ENCODE results near the gene TNFSF8. TPM values are rescaled to one million over a fixed set of nuclear protein-coding genes. Genes with fewer than 3 reads are reported as not detected.

TNFSF8 gene
- total and polyA plus RNA-seq, 2 of the 8 experiments (the other 6 are each of a cell fraction or from before 2014, with no cell fraction given), result not detected

DNA sequence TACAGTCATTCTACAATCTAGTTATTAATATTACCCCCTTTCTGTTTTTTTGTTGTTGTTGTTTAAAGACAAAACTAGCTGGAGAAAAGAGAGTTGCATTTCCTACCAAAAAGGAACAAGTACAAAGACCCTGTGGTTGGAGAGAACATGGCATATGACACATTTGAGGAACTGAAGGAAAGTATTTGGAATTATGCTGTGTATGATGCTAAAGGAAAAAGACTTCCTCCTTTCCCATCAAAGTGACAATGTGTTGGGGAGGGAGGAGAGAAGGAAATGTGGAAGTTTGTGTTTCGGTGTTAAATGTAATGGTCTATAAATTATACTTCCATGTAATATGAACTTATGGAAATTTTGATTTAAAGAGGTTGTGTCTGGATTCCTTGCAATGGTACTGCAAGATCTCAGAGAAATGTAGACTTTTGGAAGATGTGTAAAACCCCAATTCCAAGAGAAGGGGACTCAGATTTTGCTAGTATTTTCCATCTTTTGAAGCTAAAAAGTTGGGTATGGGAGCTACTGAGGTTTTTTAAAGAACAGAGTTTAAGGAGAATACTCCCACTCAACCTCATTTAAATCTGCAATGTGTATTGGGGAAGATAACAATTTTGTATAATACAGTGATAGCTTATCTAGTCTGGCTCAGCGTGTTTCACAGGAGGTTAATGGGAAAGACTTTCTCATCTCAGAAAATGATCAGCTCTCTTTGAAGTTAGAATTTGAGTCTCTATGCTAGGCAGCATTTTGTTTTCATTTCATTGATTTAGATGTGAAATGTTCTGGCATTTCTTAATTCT lies 15.4 kb upstream of the TNFSF8 start:
- Histone ChIP-seq H2BK5ac (ENCODE audit: low read depth, low read length) (no peak overlapping the region), H3K56ac (replicated peaks; ENCODE audit: insufficient read length, low read depth, low read length) (no peak overlapping the region), H3K4me2 (ENCODE audit: insufficient read depth in 1 of 2, low read depth in 2 of 2, low read length in 2 of 2) (no peak overlapping the region), H4K5ac (ENCODE audit: insufficient read length, low read depth, low read length) (no peak overlapping the region), H4K20me1 (replicated peaks in 1 of 2; ENCODE audit: control insufficient read depth in 1 of 2, insufficient read depth in 2 of 2, low read length in 2 of 2) (no peaks in the 10 kb centered on the region), H3K4ac (replicated peaks; ENCODE audit: insufficient read length, low read depth, low read length) (no peak overlapping the region), H2BK15ac (ENCODE audit: low read length) (no peak overlapping the region), H3K36me3 (ENCODE audit: control insufficient read depth in 2 of 4, insufficient read depth in 4 of 4, low read length in 3 of 4) (no peaks in the 10 kb centered on the region), H3K23ac (ENCODE audit: insufficient read length) (no peak overlapping the region), H4K91ac (replicated peaks; ENCODE audit: insufficient read length, low read length) (no peak overlapping the region), H3K4me1 (replicated peaks in 1 of 4; ENCODE audit: control insufficient read depth in 3 of 4, insufficient read depth in 4 of 4, low read length in 3 of 4) (no peaks in the 10 kb centered on the region), H4K8ac (ENCODE audit: extremely low read depth, insufficient read depth, low read length) (no peak overlapping the region), H3K18ac (ENCODE audit: extremely low read depth, low read length) (no peak overlapping the region), H3K27ac (ENCODE audit: low read depth, low read length) (no peak overlapping the region), H2AFZ (ENCODE audit: low read length) (no peak overlapping the region), H3K14ac (ENCODE audit: insufficient read length) (no peak overlapping the region), H3K27me3 (replicated peaks in 1 of 4; ENCODE audit: control insufficient read depth in 3 of 4, extremely low read depth in 1 of 4, insufficient read depth in 3 of 4, low read length in 3 of 4) (no peaks in the 10 kb centered on the region; a peak in 2 of 7 replicates), H2AK5ac (ENCODE audit: low read depth, low read length) (no peak overlapping the region), H3K4me3 (ENCODE audit: extremely low read depth in 1 of 4, insufficient read depth in 2 of 4, low read depth in 3 of 4, low read length in 4 of 4) (no peak overlapping the region), H3K79me1 (ENCODE audit: low read depth, low read length) (no peaks in the 10 kb centered on the region), H2BK20ac (ENCODE audit: low read length) (no peak overlapping the region), H3K23me2 (ENCODE audit: low read depth, low read length) (no peaks in the 10 kb centered on the region), H3K79me2 (ENCODE audit: control insufficient read depth in 1 of 2, insufficient read depth in 2 of 2, low read length in 2 of 2) (no peaks in the 10 kb centered on the region), H2BK120ac (replicated peaks; ENCODE audit: low read depth, low read length) (no peak overlapping the region), H3K9me3 (ENCODE audit: insufficient read depth in 2 of 2, low read depth in 1 of 2, low read length in 1 of 2) (no peaks in the 10 kb centered on the region), H3K9ac (replicated peaks in 1 of 4; ENCODE audit: extremely low read depth in 1 of 4, low read depth in 3 of 4, low read length in 3 of 4) (no peak overlapping the region), H2BK12ac (ENCODE audit: low read depth, low read length) (no peak overlapping the region)
- ChIA-PET CTCF (ENCODE audit: partially characterized antibody) (interaction anchor here (1.4 kb wide), 1 partner anchor 31 kb away, joined by 7 read pairs; no protein-coding TSS in a partner anchor), POLR2A (ENCODE audit: partially characterized antibody) (no interaction called here)
- DNase-seq (ENCODE audit: low read depth in 1 of 2, low spot score in 2 of 2) (no peak), FAIRE-seq (no peak)
- TF ChIP-seq RAD21 (IDR thresholded peaks at IDR 0.05 in 1 of 2, conservative IDR thresholded peaks at IDR 0.05 in 1 of 2; ENCODE audit: low read depth in 2 of 2, low read length in 2 of 2), result no peak
- WGBS, 2 experiments (ENCODE audit: extremely low coverage in 1 of 2, insufficient coverage in 1 of 2, insufficient read length in 1 of 2, insufficient replicate concordance in 2 of 2, low coverage in 1 of 2, low lambda C conversion rate in 2 of 2, missing lambda C conversion rate in 1 of 2), result 78% methylated on average over 2 of the region's 2 CpGs; no CpG with 5 or more reads in 1 of the 2 experiments

All from H1 (cell line).